Liver (tissue), 9 donors: ENCODE measurements around the gene DRC1. TPM values are rescaled to one million over a fixed set of nuclear protein-coding genes. Genes with fewer than 3 reads are reported as not detected.

Experiments used
- DNase-seq: peaks from one replicate; pipeline ENCODE4 v3.0.0-alpha.2; 2017; ENCODE audit warnings: low spot score
- H3K27ac ChIP-seq, 2 donors: one replicate each; pipeline ENCODE4 v1.7.0; 2013; ENCODE audit warnings: inconsistent platforms in 2 of 2, low read length in 2 of 2, control low read depth in 1 of 2, low read depth in 1 of 2, mild to moderate bottlenecking in 1 of 2
- H3K27me3 ChIP-seq, 4 donors: one replicate each; pipeline versions ENCODE4 v1.6.1 to v1.7.0; 2013; ENCODE audit warnings: low read length in 3 of 4, inconsistent platforms in 1 of 4, mild to moderate bottlenecking in 1 of 4, moderate library complexity in 1 of 4; ENCODE audit not compliant: control insufficient read depth in 4 of 4, insufficient read depth in 4 of 4
- H3K36me3 ChIP-seq, 4 donors: one replicate each; pipeline versions ENCODE4 v1.6.1 to v1.7.0; 2013; ENCODE audit warnings: low read length in 3 of 4, mild to moderate bottlenecking in 3 of 4, low read depth in 1 of 4, moderate library complexity in 1 of 4; ENCODE audit not compliant: control insufficient read depth in 4 of 4, insufficient read depth in 3 of 4
- H3K4me1 ChIP-seq, 4 donors: one replicate each; pipeline versions ENCODE4 v1.6.1 to v1.7.0; 2013; ENCODE audit warnings: low read length in 3 of 4, mild to moderate bottlenecking in 3 of 4, moderate library complexity in 1 of 4; ENCODE audit not compliant: control insufficient read depth in 4 of 4, insufficient read depth in 4 of 4
- H3K4me3 ChIP-seq, 3 donors: one replicate each; pipeline versions ENCODE4 v1.6.1 to v1.7.0; 2013; ENCODE audit warnings: low read length in 3 of 3, control low read depth in 1 of 3, low read depth in 1 of 3, mild to moderate bottlenecking in 1 of 3
- H3K9ac ChIP-seq, 2 donors: one replicate each; pipeline ENCODE4 v1.7.0; 2013; ENCODE audit warnings: low read length in 2 of 2, mild to moderate bottlenecking in 2 of 2, moderate library complexity in 2 of 2, control low read depth in 1 of 2, low read depth in 1 of 2
- H3K9me3 ChIP-seq, 4 donors: one replicate each; pipeline versions ENCODE4 v1.6.1 to v1.7.0; 2013; ENCODE audit warnings: low read length in 3 of 4; ENCODE audit not compliant: control insufficient read depth in 4 of 4
- EGR1 ChIP-seq, 2 donors: IDR thresholded peaks; 2 replicates each; pipeline ENCODE4 v1.6.1; 2016 to 2018; ENCODE audit warnings: antibody characterized with exemption in 2 of 2, low read depth in 2 of 2
- FOXA1 ChIP-seq: IDR thresholded peaks from 2 replicates; pipeline ENCODE4 v1.6.1; 2016; ENCODE audit warnings: antibody characterized with exemption
- GABPA ChIP-seq, 2 donors: IDR thresholded peaks in 1 of 2; conservative IDR thresholded peaks in 1 of 2; 2 replicates each; pipeline ENCODE4 v1.6.1; 2016; ENCODE audit warnings: antibody characterized with exemption in 2 of 2, mild to moderate bottlenecking in 1 of 2, moderate library complexity in 1 of 2
- JUND ChIP-seq, 2 donors: IDR thresholded peaks; 2 replicates each; pipeline ENCODE4 v1.6.1; 2016; ENCODE audit warnings: antibody characterized with exemption in 2 of 2
- SP1 ChIP-seq: IDR thresholded peaks from 2 replicates; pipeline ENCODE4 v1.6.1; 2018; ENCODE audit warnings: antibody characterized with exemption, mild to moderate bottlenecking
- YY1 ChIP-seq: IDR thresholded peaks from 2 replicates; pipeline ENCODE4 v1.6.1; 2016; ENCODE audit warnings: antibody characterized with exemption, mild to moderate bottlenecking
- WGBS: extraction: QIAGEN DNeasy Blood & Tissue Kit; methylation state at CpG from one replicate; pipeline ENCODE4 v1.1.7; 2013; 5-methylcytosine and 5-hydroxymethylcytosine counted together
- polyA plus RNA-seq, 2 donors: library from polyadenylated mRNA; stranded (reverse) in 1 of 2; unstranded in 1 of 2; fragments of 200-250 nt in 1 of 2; fragments of >200 nt in 1 of 2; fragmentation: Nextera tagmentation in 1 of 2; extraction: Ambion mirVana in 1 of 2; gene quantifications; one replicate each; pipeline versions ENCODE4 v1.2.1 to v1.2.3, GENCODE V29; 2013 to 2015
- total RNA-seq, 2 donors: library from RNA; depleted of rRNA; stranded (reverse); fragments of >200 nt; gene quantifications; one replicate each; pipeline ENCODE4 v1.2.3, GENCODE V29; 2014
- TF ChIP-seq, protein P1 (sequence below): IDR thresholded peaks from 2 replicates; pipeline ENCODE4 v1.6.1; 2016; ENCODE audit warnings: antibody characterized with exemption, mild to moderate bottlenecking
- TF ChIP-seq, protein P2 (sequence below): IDR thresholded peaks from 2 replicates; pipeline ENCODE4 v1.6.1; 2016; ENCODE audit warnings: antibody characterized with exemption
- donor health status: healthy.
- donor health status: healthy.
- donor health status: healthy.
- donor health status: healthy.
- donor health status: healthy.

The DRC1 gene
- total and polyA plus RNA-seq, 4 donors = 0.28 TPM; not detected in 3

DNA sequence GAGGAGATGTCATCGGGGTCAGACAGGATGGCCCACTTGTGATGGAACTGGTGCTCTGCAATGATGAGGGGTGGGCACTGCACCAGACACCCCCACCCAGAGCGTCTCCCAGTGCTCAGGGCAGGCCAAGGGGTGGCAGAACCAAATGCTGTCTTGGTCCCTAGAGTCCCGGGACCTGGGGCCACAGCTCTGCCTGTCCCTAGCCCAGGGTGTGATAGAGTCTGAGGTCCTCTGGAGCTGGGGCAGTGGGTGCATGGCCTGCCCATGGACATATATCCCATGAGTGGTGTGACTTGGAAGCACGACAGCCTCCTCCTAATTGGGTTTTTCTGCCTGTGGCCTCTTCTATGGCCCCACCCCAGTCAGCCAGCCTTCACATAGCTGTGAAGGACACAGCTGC lies 82.9 kb downstream of the DRC1 start (continued):
- TF ChIP-seq, protein P1, sequence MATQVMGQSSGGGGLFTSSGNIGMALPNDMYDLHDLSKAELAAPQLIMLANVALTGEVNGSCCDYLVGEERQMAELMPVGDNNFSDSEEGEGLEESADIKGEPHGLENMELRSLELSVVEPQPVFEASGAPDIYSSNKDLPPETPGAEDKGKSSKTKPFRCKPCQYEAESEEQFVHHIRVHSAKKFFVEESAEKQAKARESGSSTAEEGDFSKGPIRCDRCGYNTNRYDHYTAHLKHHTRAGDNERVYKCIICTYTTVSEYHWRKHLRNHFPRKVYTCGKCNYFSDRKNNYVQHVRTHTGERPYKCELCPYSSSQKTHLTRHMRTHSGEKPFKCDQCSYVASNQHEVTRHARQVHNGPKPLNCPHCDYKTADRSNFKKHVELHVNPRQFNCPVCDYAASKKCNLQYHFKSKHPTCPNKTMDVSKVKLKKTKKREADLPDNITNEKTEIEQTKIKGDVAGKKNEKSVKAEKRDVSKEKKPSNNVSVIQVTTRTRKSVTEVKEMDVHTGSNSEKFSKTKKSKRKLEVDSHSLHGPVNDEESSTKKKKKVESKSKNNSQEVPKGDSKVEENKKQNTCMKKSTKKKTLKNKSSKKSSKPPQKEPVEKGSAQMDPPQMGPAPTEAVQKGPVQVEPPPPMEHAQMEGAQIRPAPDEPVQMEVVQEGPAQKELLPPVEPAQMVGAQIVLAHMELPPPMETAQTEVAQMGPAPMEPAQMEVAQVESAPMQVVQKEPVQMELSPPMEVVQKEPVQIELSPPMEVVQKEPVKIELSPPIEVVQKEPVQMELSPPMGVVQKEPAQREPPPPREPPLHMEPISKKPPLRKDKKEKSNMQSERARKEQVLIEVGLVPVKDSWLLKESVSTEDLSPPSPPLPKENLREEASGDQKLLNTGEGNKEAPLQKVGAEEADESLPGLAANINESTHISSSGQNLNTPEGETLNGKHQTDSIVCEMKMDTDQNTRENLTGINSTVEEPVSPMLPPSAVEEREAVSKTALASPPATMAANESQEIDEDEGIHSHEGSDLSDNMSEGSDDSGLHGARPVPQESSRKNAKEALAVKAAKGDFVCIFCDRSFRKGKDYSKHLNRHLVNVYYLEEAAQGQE = no peak
- TF ChIP-seq YY1 = no peak
- TF ChIP-seq, protein P2, sequence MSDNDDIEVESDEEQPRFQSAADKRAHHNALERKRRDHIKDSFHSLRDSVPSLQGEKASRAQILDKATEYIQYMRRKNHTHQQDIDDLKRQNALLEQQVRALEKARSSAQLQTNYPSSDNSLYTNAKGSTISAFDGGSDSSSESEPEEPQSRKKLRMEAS = no peak

DNA sequence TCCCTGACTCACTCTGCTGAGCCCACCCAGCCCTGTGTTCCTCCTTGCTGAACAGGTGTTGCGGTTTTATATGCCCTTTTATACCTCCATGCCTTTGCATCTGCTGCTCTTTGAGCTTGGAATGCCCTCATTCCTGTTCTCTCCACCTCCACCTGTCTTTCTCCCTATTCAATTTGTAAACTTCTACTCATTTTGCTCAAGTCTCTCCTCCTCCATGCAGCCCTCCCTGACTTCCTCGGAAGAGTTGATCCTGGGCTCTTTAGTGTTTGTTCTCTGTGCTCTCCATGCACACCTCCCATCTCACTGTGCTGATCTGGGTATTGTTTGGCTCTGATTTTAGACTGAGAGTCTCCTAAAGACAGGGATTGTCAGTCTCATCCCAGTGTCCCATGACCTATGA lies 83.4 kb downstream of the DRC1 start:
- H3K36me3 ChIP-seq = no peaks in the 10 kb centered on the region
- WGBS = 97% methylated on average over 2 of the region's 2 CpGs
- no peak overlapping the region for H3K27ac ChIP-seq
- TF ChIP-seq FOXA1 = no peak
- TF ChIP-seq EGR1 (IDR thresholded peaks at IDR 0.05; ENCODE audit: low read depth in 2 of 2) = no peak
- TF ChIP-seq JUND (IDR thresholded peaks at IDR 0.05) = no peak
- no peak for TF ChIP-seq SP1
- TF ChIP-seq, protein P2 = no peak
- H3K27me3 ChIP-seq = no peaks in the 10 kb centered on the region
- H3K4me3 ChIP-seq = no peak overlapping the region
- no peak for DNase-seq
- no peak overlapping the region for H3K9ac ChIP-seq
- H3K9me3 ChIP-seq = no peaks in the 10 kb centered on the region
- H3K4me1 ChIP-seq = peaks cover 10 to 27% (median 16%) of the 10 kb centered on the region in 4 donors

DNA sequence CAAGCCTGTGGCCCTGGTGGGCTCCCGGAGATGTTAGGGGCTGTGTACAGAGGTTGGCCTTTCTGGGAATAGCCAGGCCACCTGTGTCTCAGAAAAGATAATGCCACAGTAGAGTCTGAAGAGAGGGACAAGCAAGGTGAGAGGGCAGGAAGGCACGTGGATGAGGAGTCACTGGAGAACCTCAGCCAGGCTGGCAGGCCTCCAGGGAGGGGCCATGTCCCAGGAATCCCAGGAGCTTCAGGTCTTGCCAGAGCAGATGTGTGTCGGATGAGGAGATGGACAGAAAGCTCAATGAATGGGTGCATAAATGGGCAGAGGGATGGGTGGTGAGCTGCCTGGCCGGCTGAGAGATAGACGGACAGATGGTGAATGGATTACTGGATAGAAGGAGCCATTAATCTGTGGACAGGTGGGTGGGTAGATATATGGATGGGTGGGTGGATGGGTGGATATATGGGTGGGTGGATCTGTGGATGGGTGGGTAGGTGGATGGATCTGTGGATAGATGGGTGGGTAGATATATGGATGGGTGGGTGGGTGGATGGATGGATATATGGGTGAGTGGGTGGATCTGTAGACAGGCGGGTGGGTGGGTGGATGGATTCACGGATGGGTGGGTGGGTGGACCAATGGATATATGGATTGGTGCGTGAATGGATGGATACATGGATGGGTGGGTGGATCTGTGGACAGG lies 84.2 kb downstream of the DRC1 start:
- DNase-seq = no peak
- Histone ChIP-seq H3K4me1 (peaks cover 10 to 27% (median 16%) of the 10 kb centered on the region in 4 donors), H3K36me3 (no peaks in the 10 kb centered on the region), H3K27ac (no peak overlapping the region), H3K9ac (no peak overlapping the region), H3K4me3 (no peak overlapping the region), H3K9me3 (no peaks in the 10 kb centered on the region), H3K27me3 (no peaks in the 10 kb centered on the region)
- TF ChIP-seq GABPA (IDR thresholded peaks at IDR 0.05 in 1 of 2, conservative IDR thresholded peaks at IDR 0.05 in 1 of 2) = no peak
- TF ChIP-seq, protein P2 = no peak
- TF ChIP-seq, protein P1 = no peak
- WGBS = 94% methylated on average over 8 of the region's 8 CpGs
